ENCODE data around the gene LY9. TPM values are rescaled to one million over a fixed set of nuclear protein-coding genes. Genes with fewer than 3 reads are reported as not detected.
A peak's percentile ranks its signal among the peaks of the same experiment; 100 is the strongest.

LY9 gene
- total and polyA plus RNA-seq, 2 of the 13 experiments (the other 11 are each of a cell fraction or from before 2014, with no cell fraction given): not detected

DNA sequence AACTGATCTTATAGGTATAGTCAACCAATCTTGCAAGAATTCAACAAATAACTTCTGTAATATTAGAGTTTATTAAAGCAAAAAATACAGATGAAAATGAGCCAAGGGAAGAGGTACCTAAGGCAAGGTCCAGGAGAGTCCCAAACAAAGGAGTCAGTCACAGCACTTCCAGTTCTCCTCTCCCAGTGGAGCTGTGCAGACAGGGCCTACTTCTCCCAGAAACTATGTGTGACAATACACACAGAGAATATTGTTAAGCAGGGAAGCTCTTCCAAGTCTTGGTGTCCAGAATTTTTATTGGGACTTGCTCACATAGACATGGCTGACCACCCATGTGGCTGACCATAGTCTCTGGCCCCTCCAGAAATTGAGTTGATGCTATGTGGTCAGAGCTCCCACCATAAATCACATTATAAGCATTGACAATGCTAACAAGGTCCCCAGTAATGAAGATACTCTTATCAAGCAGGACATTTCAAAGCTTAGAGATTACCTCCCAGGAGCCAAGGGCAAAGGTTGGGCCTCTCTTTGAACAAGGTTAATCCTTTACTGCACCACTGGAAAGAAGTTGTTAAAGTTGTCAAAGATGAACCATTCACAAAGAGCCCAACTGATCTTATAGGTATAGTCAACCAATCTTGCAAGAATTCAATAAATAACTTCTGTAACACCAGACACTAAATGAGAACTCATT is 70.2 kb downstream of the LY9 start (continued):
- no peak for TF ChIP-seq KLF13 (CRISPR knock-in tag; IDR thresholded peaks at IDR 0.05)
- TF ChIP-seq EP300 (IDR thresholded peaks at IDR 0.05; ENCODE audit: low read depth in 2 of 2, low read length in 2 of 2): peak in 1 of 2 experiments; percentile 48; a peak in 1 of 4 replicates
- no peak for TF ChIP-seq EP300 (CRISPR knock-in tag; IDR thresholded peaks at IDR 0.05; ENCODE audit: borderline replicate concordance)
- TF ChIP-seq KLF15 (CRISPR knock-in tag; IDR thresholded peaks at IDR 0.05; ENCODE audit: borderline replicate concordance): no peak
- no peak for TF ChIP-seq IKZF1 (IDR thresholded peaks at IDR 0.05)

GRCh38 chr1:160866695-160867260 is 70.8 kb downstream of the LY9 start:
- Histone ChIP-seq H4K20me1 (ENCODE audit: insufficient read depth, low read length) (no peaks in the 10 kb centered on the region), H3K79me2 (ENCODE audit: insufficient read depth, low read length) (no peaks in the 10 kb centered on the region), H3K9me3 (ENCODE audit: low read length) (no peaks in the 10 kb centered on the region), H3K27ac (ENCODE audit: extremely low read length, insufficient read depth, low read length) (no peak overlapping the region), H3K4me1 (ENCODE audit: insufficient read depth, low read length) (peaks cover 28% of the 10 kb centered on the region), H3K4me3 (replicated peaks in 1 of 3; ENCODE audit: insufficient read depth in 1 of 3, low read depth in 2 of 3, low read length in 3 of 3) (peak overlapping the region in 1 of 3 experiments; percentile 10; a peak in 1 of 6 replicates), H2AFZ (ENCODE audit: low read length) (no peak overlapping the region), H3K4me2 (ENCODE audit: low read depth, low read length) (peak overlapping the region; percentile 38), H3K9ac (ENCODE audit: insufficient read depth, low read depth, low read length) (no peak overlapping the region), H3K27me3 (ENCODE audit: control insufficient read depth in 1 of 2, insufficient read depth in 2 of 2, low read length in 2 of 2) (no peaks in the 10 kb centered on the region), H3K36me3 (replicated peaks in 1 of 2; ENCODE audit: control insufficient read depth in 1 of 2, insufficient read depth in 2 of 2, low read length in 2 of 2) (no peaks in the 10 kb centered on the region)
- 2% methylated on average over 6 of the region's 6 CpGs for WGBS (ENCODE audit: low lambda C conversion rate)
- in situ Hi-C loops (cut with HindIII; ENCODE audit: extremely low pct_ligation_motif_present, low pct_unique_long_range_greater_than_20kb) (no loop called here), intact Hi-C loops (cut with micrococcal nuclease; ENCODE audit: unreplicated experiment) (no loop called here)
- ChIA-PET CTCF (ENCODE audit: low intra/inter-chr PET ratio, low total read pairs) (no interaction called here), POLR2A (no interaction called here)
- FAIRE-seq: no peak
- DNase-seq (ENCODE audit: low spot score): no peak
- no peak for ATAC-seq
- no TSS peak for BruUV-seq (replicated peaks)
- TF ChIP-seq POLR2A (IDR thresholded peaks at IDR 0.05; ENCODE audit: insufficient read depth in 1 of 2, low read depth in 2 of 2, low read length in 2 of 2) (no peak), SALL2 (CRISPR knock-in tag; IDR thresholded peaks at IDR 0.05) (no peak), ZNF646 (CRISPR knock-in tag; IDR thresholded peaks at IDR 0.05) (no peak)
- TF ChIP-seq, protein P1, sequence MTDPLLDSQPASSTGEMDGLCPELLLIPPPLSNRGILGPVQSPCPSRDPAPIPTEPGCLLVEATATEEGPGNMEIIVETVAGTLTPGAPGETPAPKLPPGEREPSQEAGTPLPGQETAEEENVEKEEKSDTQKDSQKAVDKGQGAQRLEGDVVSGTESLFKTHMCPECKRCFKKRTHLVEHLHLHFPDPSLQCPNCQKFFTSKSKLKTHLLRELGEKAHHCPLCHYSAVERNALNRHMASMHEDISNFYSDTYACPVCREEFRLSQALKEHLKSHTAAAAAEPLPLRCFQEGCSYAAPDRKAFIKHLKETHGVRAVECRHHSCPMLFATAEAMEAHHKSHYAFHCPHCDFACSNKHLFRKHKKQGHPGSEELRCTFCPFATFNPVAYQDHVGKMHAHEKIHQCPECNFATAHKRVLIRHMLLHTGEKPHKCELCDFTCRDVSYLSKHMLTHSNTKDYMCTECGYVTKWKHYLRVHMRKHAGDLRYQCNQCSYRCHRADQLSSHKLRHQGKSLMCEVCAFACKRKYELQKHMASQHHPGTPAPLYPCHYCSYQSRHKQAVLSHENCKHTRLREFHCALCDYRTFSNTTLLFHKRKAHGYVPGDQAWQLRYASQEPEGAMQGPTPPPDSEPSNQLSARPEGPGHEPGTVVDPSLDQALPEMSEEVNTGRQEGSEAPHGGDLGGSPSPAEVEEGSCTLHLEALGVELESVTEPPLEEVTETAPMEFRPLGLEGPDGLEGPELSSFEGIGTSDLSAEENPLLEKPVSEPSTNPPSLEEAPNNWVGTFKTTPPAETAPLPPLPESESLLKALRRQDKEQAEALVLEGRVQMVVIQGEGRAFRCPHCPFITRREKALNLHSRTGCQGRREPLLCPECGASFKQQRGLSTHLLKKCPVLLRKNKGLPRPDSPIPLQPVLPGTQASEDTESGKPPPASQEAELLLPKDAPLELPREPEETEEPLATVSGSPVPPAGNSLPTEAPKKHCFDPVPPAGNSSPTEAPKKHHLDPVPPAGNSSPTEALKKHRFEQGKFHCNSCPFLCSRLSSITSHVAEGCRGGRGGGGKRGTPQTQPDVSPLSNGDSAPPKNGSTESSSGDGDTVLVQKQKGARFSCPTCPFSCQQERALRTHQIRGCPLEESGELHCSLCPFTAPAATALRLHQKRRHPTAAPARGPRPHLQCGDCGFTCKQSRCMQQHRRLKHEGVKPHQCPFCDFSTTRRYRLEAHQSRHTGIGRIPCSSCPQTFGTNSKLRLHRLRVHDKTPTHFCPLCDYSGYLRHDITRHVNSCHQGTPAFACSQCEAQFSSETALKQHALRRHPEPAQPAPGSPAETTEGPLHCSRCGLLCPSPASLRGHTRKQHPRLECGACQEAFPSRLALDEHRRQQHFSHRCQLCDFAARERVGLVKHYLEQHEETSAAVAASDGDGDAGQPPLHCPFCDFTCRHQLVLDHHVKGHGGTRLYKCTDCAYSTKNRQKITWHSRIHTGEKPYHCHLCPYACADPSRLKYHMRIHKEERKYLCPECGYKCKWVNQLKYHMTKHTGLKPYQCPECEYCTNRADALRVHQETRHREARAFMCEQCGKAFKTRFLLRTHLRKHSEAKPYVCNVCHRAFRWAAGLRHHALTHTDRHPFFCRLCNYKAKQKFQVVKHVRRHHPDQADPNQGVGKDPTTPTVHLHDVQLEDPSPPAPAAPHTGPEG (CRISPR knock-in tag; IDR thresholded peaks at IDR 0.05): no peak

All from HepG2 (cell line).